22Rv1 (cell line): ENCODE data around the gene SELENON.

ENCODE experiments used
- CTCF ChIP-seq: fragments of 450-650 bp; IDR thresholded peaks from 2 replicates; pipeline ENCODE4 v1.5.1; 2017; ENCODE audit warnings: mild to moderate bottlenecking
- ZFX ChIP-seq: fragments of 450-650 bp; IDR thresholded peaks from 2 replicates; pipeline ENCODE4 v1.6.1; 2017; ENCODE audit warnings: antibody characterized with exemption, borderline replicate concordance

DNA sequence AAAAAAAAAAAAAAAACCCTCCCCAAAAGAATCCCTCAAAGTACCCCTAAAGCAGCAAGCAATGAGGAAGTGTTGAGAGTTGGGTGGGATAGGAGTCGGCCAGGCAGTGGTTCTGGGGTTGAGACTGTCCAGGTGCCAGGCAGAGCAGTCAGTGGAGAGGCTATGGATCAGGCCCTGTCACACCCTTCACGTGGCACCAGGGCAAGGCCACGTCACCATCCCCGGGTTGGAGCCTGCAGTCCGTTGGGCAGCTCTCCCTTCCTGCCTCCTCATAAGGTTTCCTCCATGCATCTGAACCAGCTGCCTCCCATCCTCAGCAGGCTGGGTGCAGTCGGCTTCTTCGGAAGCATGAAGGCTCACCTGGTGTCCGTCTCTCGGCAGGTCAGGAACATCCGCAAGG, 36.5 kb upstream of the SELENON start:
- TF ChIP-seq CTCF (no peak), ZFX (no peak)
